Transverse colon (tissue), 4 donors: ENCODE results near the gene MIA3. TPM values are rescaled to one million over a fixed set of nuclear protein-coding genes. Genes with fewer than 3 reads are reported as not detected.

ENCODE experiments used
- DNase-seq: peaks from one replicate; pipeline ENCODE4 v3.0.0-alpha.2; 2019
- H3K27ac ChIP-seq, 4 donors: fragments of 200-600 bp; sonication (generic); 2 replicates each; pipeline ENCODE4 v1.5.1; 2016 to 2018; ENCODE audit warnings: inconsistent platforms in 4 of 4
- H3K27me3 ChIP-seq: fragments of 200-600 bp; sonication (generic); 2 replicates; pipeline ENCODE4 v1.5.1; 2017; ENCODE audit warnings: inconsistent platforms
- H3K36me3 ChIP-seq, 4 donors: fragments of 200-600 bp; sonication (generic); 2 replicates each; pipeline ENCODE4 v1.5.1; 2017 to 2019; ENCODE audit warnings: inconsistent platforms in 4 of 4
- H3K4me1 ChIP-seq, 4 donors: fragments of 200-600 bp; sonication (generic); 2 replicates each; pipeline ENCODE4 v1.5.1; 2017 to 2020; ENCODE audit warnings: inconsistent platforms in 4 of 4
- H3K4me3 ChIP-seq, 4 donors: fragments of 200-600 bp; sonication (generic); 1 replicate in 1 of 4; 2 replicates in 3 of 4; pipeline versions ENCODE4 v1.5.1 to v1.6.1; 2017 to 2019; ENCODE audit warnings: inconsistent platforms in 4 of 4
- H3K9me3 ChIP-seq, 2 donors: fragments of 200-600 bp; sonication (generic); 2 replicates each; pipeline ENCODE4 v1.5.1; 2017 to 2019; ENCODE audit warnings: inconsistent platforms in 2 of 2
- CTCF ChIP-seq, 5 experiments: fragments of 200-600 bp in 3 of 5; fragments of 450-650 bp in 2 of 5; sonication (generic) in 3 of 5; IDR thresholded peaks; 1 replicate in 2 of 5; 2 replicates in 3 of 5; pipeline ENCODE4 v1.5.1; 2016 to 2017; ENCODE audit warnings: antibody characterized with exemption in 5 of 5, inconsistent platforms in 3 of 5, mild to moderate bottlenecking in 2 of 5, moderate library complexity in 1 of 5
- EP300 ChIP-seq: sonication (generic); formaldehyde crosslinking; IDR thresholded peaks from one replicate; pipeline ENCODE4 v1.6.1; 2017; ENCODE audit warnings: antibody characterized with exemption, low read depth
- POLR2A ChIP-seq: fragments of 450-650 bp; IDR thresholded peaks from one replicate; pipeline ENCODE4 v1.6.1; 2016; ENCODE audit warnings: antibody characterized with exemption, mild to moderate bottlenecking, moderate library complexity
- POLR2AphosphoS5 ChIP-seq, 3 donors: sonication (generic); formaldehyde crosslinking; IDR thresholded peaks; one replicate each; pipeline ENCODE4 v1.6.1; 2016; ENCODE audit warnings: antibody characterized with exemption in 3 of 3
- whole genome bisulfite sequencing, 2 donors: methylation state at CpG; one replicate each; pipeline ENCODE4 v1.1.5; 2018; ENCODE audit warnings: low coverage in 1 of 2; 5-methylcytosine and 5-hydroxymethylcytosine counted together
- in situ Hi-C, 4 donors: fragments of 200-750 bp; cut with MboI; loops; one replicate each; pipeline versions ENCODE4 v1.15.0 to v1.15.1; 2017; ENCODE audit warnings: low sequenced_read_pairs in 3 of 4, low pct_ligation_motif_present in 1 of 4, low pct_unique_long_range_greater_than_20kb in 1 of 4
- intact Hi-C: fragments of 100-400 bp; cut with DNase I; formaldehyde crosslinking; loops from one replicate; pipeline ENCODE4 v1.15.1; 2023; ENCODE audit warnings: low total_unique reads
- total RNA-seq, 4 donors: library from RNA; depleted of rRNA; stranded (reverse); fragments of >200 nt; gene quantifications; one replicate each; pipeline ENCODE4 v1.1.0, GENCODE V29; 2016

Gene MIA3
- total RNA-seq, 4 donors from 2014 or later = 39.2 to 185 (median 49.1) TPM

- 79 to 82% methylated on average over 5 of the region's 5 CpGs for WGBS, 2 donors
- in situ Hi-C loops = loop anchor here in 1 of 4 donors (10.0 kb wide), 1 partner anchor 55 kb away; no protein-coding TSS in a partner anchor
- H3K27ac ChIP-seq = no peak overlapping the region
Observed at GRCh38 chr1:222709700-222710153, 91.8 kb downstream of the MIA3 start.

GRCh38 chr1:222711319-222712252, 93.7 kb downstream of the MIA3 start:
- Histone ChIP-seq H3K27me3 (no peaks in the 10 kb centered on the region), H3K4me3 (peak overlapping the region; percentile 65 to 90 (median 74)), H3K36me3 (peaks cover 0 to 14% (median 0%) of the 10 kb centered on the region in 4 donors), H3K9me3 (no peaks in the 10 kb centered on the region), H3K4me1 (peaks cover 15 to 35% (median 18%) of the 10 kb centered on the region in 4 donors), H3K27ac (peak overlapping the region; percentile 94 to 99 (median 96))
- intact Hi-C loops = no loop called here
- 0 to 1% methylated on average over 13 to 40 of the region's 42 CpGs for WGBS, 2 donors
- DNase-seq = peak; percentile 66
- TF ChIP-seq EP300 = no peak
- TF ChIP-seq POLR2A = no peak
- no peak for TF ChIP-seq POLR2AphosphoS5 (IDR thresholded peaks at IDR 0.05)
- TF ChIP-seq CTCF (IDR thresholded peaks at IDR 0.05) = no peak
- in situ Hi-C loops = loop anchor here in 1 of 4 donors (10.0 kb wide), 1 partner anchor 57 kb away; no protein-coding TSS in a partner anchor

More at GRCh38 chr1:222709700-222710153, 91.8 kb downstream of the MIA3 start:
- peaks cover 15 to 35% (median 17%) of the 10 kb centered on the region in 4 donors for H3K4me1 ChIP-seq
- no peak for TF ChIP-seq CTCF (IDR thresholded peaks at IDR 0.05)
- no peak for TF ChIP-seq EP300
- no peak for TF ChIP-seq POLR2A
- no peak for TF ChIP-seq POLR2AphosphoS5 (IDR thresholded peaks at IDR 0.05)
- intact Hi-C loops = no loop called here
- no peak for DNase-seq
- H3K4me3 ChIP-seq = no peak overlapping the region
- no peaks in the 10 kb centered on the region for H3K9me3 ChIP-seq
- H3K27me3 ChIP-seq = no peaks in the 10 kb centered on the region
- no peaks in the 10 kb centered on the region for H3K36me3 ChIP-seq

DNA sequence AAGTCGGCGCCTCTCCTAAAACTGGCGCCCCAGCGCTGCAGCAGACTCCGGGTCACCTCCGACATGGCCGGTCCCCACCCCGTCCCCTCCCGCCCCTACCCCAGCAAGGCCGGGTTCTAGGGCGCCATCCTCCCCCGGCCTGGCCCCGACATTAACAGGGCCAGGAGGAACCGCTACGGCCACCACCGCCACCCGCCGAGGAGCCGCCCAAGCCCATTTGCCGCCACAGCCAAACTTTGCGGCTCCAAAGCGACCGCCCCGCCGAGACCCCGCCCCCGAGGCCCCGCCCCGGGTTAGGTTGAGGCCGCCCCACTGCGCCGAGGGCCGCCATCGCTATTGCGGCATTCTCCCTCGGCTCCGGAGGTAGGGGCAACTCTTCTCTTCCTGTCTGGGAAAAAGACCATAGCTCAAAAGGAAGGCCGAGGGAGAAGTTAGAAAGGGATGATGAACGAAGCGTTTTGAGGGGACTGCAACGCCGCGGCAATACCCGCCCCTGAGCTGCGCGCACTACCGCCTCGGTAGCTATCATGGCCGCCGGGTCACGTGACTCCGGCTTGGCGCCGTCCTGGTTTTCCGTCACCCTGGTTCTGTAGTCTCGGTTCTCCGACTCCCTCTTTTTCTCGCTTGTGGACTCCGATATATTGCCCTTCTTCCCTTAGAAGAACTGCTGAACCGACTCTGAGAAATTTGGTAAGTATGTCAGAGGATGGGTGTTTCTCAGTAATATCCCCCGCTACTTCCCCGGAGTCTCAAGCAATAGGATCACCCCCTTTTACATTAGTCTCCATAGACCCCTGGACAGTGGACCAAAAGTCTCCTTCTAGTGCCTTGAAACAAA, 94.6 kb downstream of the MIA3 start, which contains the start of the genes AIDA and BROX:
Gene AIDA, minus strand, starts transcription at position 239 of the 838 bp plus-strand sequence. Its CDS starts 174 bp downstream, at position 65.
Gene BROX, plus strand, starts transcription at position 312 of the 838 bp plus-strand sequence. CDS start 3,136 bp downstream, outside the sequence.
- TF ChIP-seq POLR2A = peak; percentile 53
- no peak for TF ChIP-seq CTCF (IDR thresholded peaks at IDR 0.05)
- TF ChIP-seq POLR2AphosphoS5 (IDR thresholded peaks at IDR 0.05) = peak; percentile 64 to 89 (median 83)
- TF ChIP-seq EP300 = no peak
- no peaks in the 10 kb centered on the region for H3K27me3 ChIP-seq
- in situ Hi-C loops = loop anchor here in 1 of 4 donors (10.0 kb wide), 1 partner anchor 58 kb away; no protein-coding TSS in a partner anchor
- H3K36me3 ChIP-seq = peaks cover 0 to 20% (median 2%) of the 10 kb centered on the region in 4 donors
- 0% methylated on average over 31 of the region's 62 CpGs; no CpG with 5 or more reads in 1 of the 2 donors for WGBS, 2 donors
- peak within 1 kb of the TSS; percentile 94 to 99 (median 96) for H3K27ac ChIP-seq
- H3K9me3 ChIP-seq = no peaks in the 10 kb centered on the region
- peak within 1 kb of the TSS; percentile 65 to 90 (median 74) for H3K4me3 ChIP-seq
- DNase-seq = peak; percentile 96
- peaks cover 15 to 35% (median 18%) of the 10 kb centered on the region in 4 donors for H3K4me1 ChIP-seq
- intact Hi-C loops = no loop called here
